HL-60/S4 (cell line): ENCODE measurements around the gene LEKR1.

Experiments
- in situ Hi-C: fragments of 300-500 bp; cut with MboI; formaldehyde crosslinking; loops from 2 replicates; pipeline ENCODE4 v1.14.3; 2022; ENCODE audit warnings: low sequenced_read_pairs

LEKR1 gene

GRCh38 chr3:157092230-157092629 lies 266.1 kb downstream of the LEKR1 start:
- in situ Hi-C loops = loop anchor here (25.0 kb wide), 3 partner anchors 430 to 930 kb away; partner anchors contain the start of gene TIPARP

GRCh38 chr3:157093096-157093495 lies 266.9 kb downstream of the LEKR1 start:
- in situ Hi-C loops = loop anchor here (25.0 kb wide), 3 partner anchors 431 to 931 kb away; partner anchors contain the start of gene TIPARP

GRCh38 chr3:157094301-157094700 lies 268.1 kb downstream of the LEKR1 start:
- in situ Hi-C loops = loop anchor here (25.0 kb wide), 3 partner anchors 432 to 932 kb away; partner anchors contain the start of gene TIPARP

- in situ Hi-C loops = loop anchor here (25.0 kb wide), 3 partner anchors 433 to 933 kb away; partner anchors contain the start of gene TIPARP
These were observed 268.8 kb downstream of the LEKR1 start for GRCh38 chr3:157094751-157095480.
